H1 (cell line): ENCODE results near the gene MCUR1. TPM values are rescaled to one million over a fixed set of nuclear protein-coding genes. Genes with fewer than 3 reads are reported as not detected.

Source experiments
- polyA plus RNA-seq, 7 experiments: library from polyadenylated mRNA; depleted of rRNA in 3 of 7; stranded (reverse) in 5 of 7; unstranded in 2 of 7; fragments of >200 nt in 5 of 7; fragments of 200-250 nt in 2 of 7; gene quantifications; 1 replicate in 5 of 7; 2 replicates in 1 of 7; 4 replicates in 1 of 7; pipeline versions ENCODE4 v1.2.1 to v1.2.3, GENCODE V29; 2011 to 2013; ENCODE audit warnings: missing spikeins in 2 of 7, mixed read lengths in 2 of 7
- total RNA-seq: library from RNA; stranded (reverse); fragmentation: NEBNext Ultra II Directional; extraction: Animal tissue kit (Norgen Biotek cat#: 25700); gene quantifications from 2 replicates; pipeline ENCODE4 v1.2.1, GENCODE V29; 2021

Gene MCUR1
- total and polyA plus RNA-seq, 2 of the 8 experiments (the other 6 are each of a cell fraction or from before 2014, with no cell fraction given) = 9.6 to 37.3 TPM

Other genes with a start within 250 kb of the MCUR1 start
- gene SIRT5, start 240.0 kb downstream of the MCUR1 start, total RNA-seq = 13.0 and 14.7 TPM in 2 replicates
- gene SIRT5, start 240.0 kb downstream of the MCUR1 start, polyA plus RNA-seq (2011; rRNA removed) = 7.4 and 8.0 TPM in 2 replicates
- 67.8 and 70.4 TPM in 2 replicates for gene NOL7, start 199.2 kb downstream of the MCUR1 start, total RNA-seq
- 16.4 and 22.8 TPM in 2 replicates for gene NOL7, start 199.2 kb downstream of the MCUR1 start, polyA plus RNA-seq (2011; rRNA removed)
- 34.3 and 36.7 TPM in 2 replicates for gene RANBP9, start 102.7 kb downstream of the MCUR1 start, total RNA-seq
- 8.0 and 13.0 TPM in 2 replicates for gene RANBP9, start 102.7 kb downstream of the MCUR1 start, polyA plus RNA-seq (2011; rRNA removed)
- gene RNF182, start 110.4 kb upstream of the MCUR1 start, total RNA-seq = 10.7 and 13.0 TPM in 2 replicates
- gene RNF182, start 110.4 kb upstream of the MCUR1 start, polyA plus RNA-seq (2011; rRNA removed) = 4.2 and 6.2 TPM in 2 replicates